Activated T-helper 2 cell treated with anti-CD3 and anti-CD28 coated beads, Interferon-gamma antibody, Interleukin-2, Interleukin-4, amounts not matched to agents 10 μg/mL and 5 μg/mL and 100 μg/mL, durations not matched to agents 14 hours and 24 hours and 36 hours (primary cell): ENCODE results near the gene PLD3. TPM values are rescaled to one million over a fixed set of nuclear protein-coding genes. Genes with fewer than 3 reads are reported as not detected.

Source experiments
- DNase-seq: peaks from one replicate; pipeline ENCODE4 v3.0.0; 2021; ENCODE audit warnings: low spot score
- H3K27ac Mint-ChIP-seq: one replicate; pipeline ENCODE4 v1.8.0; 2021; ENCODE audit warnings: mixed read lengths
- H3K27me3 Mint-ChIP-seq: one replicate; pipeline ENCODE4 v1.8.0; 2021; ENCODE audit warnings: low read depth, mixed read lengths
- H3K36me3 Mint-ChIP-seq: one replicate; pipeline ENCODE4 v1.8.0; 2021; ENCODE audit warnings: low read depth, mixed read lengths
- H3K4me1 Mint-ChIP-seq: one replicate; pipeline ENCODE4 v1.8.0; 2021; ENCODE audit warnings: low read depth, mixed read lengths
- H3K4me3 Mint-ChIP-seq: one replicate; pipeline ENCODE4 v1.8.0; 2021; ENCODE audit warnings: low read depth, mild to moderate bottlenecking, moderate library complexity, mixed read lengths
- H3K9me3 Mint-ChIP-seq: one replicate; pipeline ENCODE4 v1.8.0; 2021; ENCODE audit warnings: mixed read lengths
- intact Hi-C: fragments of 100-400 bp; cut with micrococcal nuclease; formaldehyde crosslinking; loops from one replicate; pipeline ENCODE4 v1.15.1; 2023
- total RNA-seq: library from RNA; stranded (reverse); gene quantifications from 2 replicates; pipeline ENCODE4 v1.2.3, GENCODE V29; 2022

The PLD3 gene
- total RNA-seq, 1 donor from 2014 or later = 59.2 TPM

DNA sequence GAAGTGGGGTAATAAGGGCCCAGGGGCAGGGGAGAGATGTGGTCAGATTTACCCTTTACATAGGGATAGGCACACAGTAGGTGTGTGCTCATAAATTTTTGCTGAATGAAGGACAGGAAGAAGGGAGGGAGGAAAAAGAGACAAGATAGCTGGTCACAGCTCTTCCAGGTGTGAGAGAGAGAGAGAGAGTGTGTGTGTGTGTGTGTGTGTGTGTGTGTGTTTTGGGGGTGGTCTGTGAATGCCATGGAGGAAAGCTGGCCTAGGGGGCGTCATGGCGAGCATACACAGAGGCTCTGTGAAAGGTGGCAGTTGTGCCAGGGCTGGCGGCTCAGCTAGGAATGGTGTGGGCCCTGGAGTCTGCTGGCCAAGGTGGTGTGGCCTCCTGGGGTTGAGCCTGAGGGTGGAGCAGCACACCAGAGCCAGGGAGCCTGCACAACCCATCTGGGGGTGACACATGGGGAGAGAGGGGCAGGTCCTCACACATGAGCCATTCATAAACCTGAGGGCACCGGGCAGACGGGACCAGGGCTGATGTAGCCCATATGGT lies 70.6 kb downstream of the PLD3 start:
- Mint-ChIP-seq H3K4me1 (peaks cover 21% of the 10 kb centered on the region), H3K9me3 (no peaks in the 10 kb centered on the region), H3K36me3 (peaks cover 9% of the 10 kb centered on the region), H3K27ac (no peak overlapping the region), H3K27me3 (no peaks in the 10 kb centered on the region), H3K4me3 (peak overlapping the region; percentile 6)
- no peak for DNase-seq
- intact Hi-C loops = no loop called here

DNA sequence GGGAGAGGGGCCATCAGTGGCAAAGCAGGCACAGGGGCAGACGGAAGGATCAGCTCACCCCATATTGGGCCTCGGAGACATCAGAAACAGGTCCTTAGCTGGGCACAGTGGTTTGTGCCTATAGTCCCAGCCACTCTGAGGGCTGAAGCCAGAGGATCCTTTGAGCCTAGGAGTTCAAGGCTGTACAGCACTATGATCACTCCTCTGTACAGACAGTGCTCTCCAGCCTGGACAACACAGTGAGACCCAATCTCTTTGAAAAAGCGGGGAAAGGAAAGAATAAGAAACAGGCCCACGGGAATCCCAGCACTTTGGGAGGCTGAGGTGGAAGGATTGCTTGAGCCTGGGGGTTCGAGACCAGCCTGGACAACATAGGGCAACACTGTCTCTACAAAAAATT lies 71.3 kb downstream of the PLD3 start:
- Mint-ChIP-seq H3K27me3 (no peaks in the 10 kb centered on the region), H3K4me1 (peaks cover 25% of the 10 kb centered on the region), H3K27ac (no peak overlapping the region), H3K9me3 (no peaks in the 10 kb centered on the region), H3K36me3 (peaks cover 14% of the 10 kb centered on the region), H3K4me3 (peak overlapping the region; percentile 67)
- intact Hi-C loops = no loop called here
- no peak for DNase-seq

DNA sequence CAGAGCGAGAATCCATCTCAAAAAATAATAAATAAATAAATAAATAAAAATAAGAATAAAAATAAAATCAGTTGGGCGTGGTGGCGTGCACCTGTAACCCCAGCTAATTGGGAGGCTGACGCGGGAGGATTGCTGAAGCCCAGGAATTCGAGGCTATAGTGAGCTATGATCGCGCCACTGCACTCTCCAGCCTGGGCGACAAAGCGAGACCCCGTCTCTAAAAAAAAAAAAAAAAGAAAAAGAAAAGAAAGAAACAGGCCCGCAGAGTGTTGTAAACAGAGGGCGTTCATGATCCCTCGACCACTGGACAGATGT lies 71.9 kb downstream of the PLD3 start:
- Mint-ChIP-seq H3K4me1 (peaks cover 25% of the 10 kb centered on the region), H3K36me3 (peaks cover 16% of the 10 kb centered on the region), H3K9me3 (no peaks in the 10 kb centered on the region), H3K4me3 (peak overlapping the region; percentile 77), H3K27ac (peak overlapping the region; percentile 72), H3K27me3 (no peaks in the 10 kb centered on the region)
- no peak for DNase-seq
- intact Hi-C loops = no loop called here

DNA sequence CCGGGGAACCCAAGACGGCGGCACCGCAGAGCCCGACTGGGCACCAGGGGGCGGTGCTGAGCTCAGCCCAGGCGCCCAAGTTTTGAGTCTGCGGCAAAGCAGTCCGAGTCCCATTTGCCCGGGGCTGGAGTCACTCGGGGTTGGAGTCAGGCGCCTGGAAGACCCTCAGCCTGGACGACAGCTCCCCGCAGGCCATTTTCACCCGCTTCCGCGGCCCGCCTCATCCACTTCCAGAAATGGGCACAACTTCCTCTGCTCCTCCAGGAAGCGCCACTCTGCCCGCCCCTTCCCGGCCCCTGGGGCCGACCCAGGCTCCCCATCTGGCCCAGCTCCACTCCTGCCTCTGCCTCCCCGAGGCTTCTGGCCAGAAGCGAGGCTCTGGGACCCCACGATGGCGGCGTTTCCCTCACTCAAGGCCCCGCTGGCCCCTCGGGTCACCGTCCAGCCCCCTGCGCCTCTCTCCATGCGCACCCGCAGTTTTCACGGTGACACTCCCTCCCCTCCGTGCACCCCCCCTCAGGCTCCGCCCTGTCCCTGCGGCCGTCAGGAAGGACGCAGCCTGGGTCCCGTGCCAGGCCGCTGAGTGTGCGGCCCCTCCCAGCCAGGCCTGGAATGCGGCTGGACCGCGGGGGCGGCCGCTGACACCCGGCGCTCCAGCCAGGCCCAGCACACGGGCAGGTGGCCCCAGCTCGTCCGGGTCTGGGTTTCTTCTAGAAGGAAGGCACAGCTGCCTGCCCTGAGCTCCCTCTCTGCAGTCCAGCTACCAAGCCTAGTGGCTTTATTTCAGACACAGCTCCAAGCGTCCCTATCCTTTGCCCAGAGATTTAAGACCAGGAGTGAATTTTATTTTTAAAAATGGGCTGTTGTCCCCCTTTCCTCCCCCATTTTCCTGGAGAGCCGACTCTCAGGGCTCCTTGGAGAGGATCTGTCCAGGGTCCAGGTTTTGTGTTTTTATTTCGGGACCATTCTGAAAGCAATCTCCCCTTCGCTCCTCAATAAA lies 72.6 kb downstream of the PLD3 start:
- H3K27ac Mint-ChIP-seq = peak overlapping the region; percentile 80
- H3K4me1 Mint-ChIP-seq = peaks cover 23% of the 10 kb centered on the region
- peaks cover 16% of the 10 kb centered on the region for H3K36me3 Mint-ChIP-seq
- intact Hi-C loops = loop anchor here (1.0 kb wide), 1 partner anchor 45 kb away; no protein-coding TSS in a partner anchor
- no peaks in the 10 kb centered on the region for H3K27me3 Mint-ChIP-seq
- no peaks in the 10 kb centered on the region for H3K9me3 Mint-ChIP-seq
- DNase-seq = peak; percentile 70
- H3K4me3 Mint-ChIP-seq = peak overlapping the region; percentile 77

DNA sequence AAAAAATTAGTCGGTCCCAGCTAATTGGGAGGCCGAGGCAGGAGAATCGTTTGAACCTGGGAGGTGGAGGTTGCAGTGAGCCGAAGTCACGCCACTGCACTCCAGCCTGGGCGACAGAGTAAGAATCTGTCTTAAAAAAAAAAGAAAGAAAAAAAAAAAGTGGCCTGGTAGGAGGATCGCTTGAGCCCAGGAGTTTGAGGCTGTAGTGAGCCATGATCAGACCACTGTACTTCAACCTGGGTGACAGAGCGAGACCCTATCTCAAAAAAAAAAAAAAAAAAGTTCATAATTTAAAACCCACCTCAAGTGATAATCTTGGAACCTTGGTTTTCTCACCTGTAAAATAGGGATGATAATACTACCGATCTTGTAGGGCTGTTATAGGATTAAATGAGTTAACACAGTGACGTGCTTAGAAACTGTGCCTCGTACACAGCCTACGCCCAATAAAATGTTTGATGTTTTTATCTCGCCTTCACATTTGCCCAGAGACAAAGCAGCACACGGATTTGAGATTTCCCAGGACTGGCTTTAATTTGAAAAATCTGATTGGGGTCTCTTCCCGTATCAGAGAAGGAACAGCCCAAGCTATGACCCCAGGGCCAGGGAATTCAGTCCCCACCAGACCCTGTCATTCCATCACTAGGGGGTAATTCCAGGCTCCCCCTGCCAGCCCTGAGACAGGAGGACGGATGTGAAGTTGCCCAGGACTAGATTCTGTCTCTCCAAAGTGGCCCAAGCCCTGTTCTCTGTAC lies 73.7 kb downstream of the PLD3 start:
- H3K4me3 Mint-ChIP-seq = peak overlapping the region; percentile 59
- DNase-seq = no peak
- peaks cover 20% of the 10 kb centered on the region for H3K4me1 Mint-ChIP-seq
- H3K27ac Mint-ChIP-seq = peak overlapping the region; percentile 64
- no peaks in the 10 kb centered on the region for H3K9me3 Mint-ChIP-seq
- intact Hi-C loops = loop anchor here (1.0 kb wide), 1 partner anchor 44 kb away; no protein-coding TSS in a partner anchor
- H3K36me3 Mint-ChIP-seq = peaks cover 16% of the 10 kb centered on the region
- no peaks in the 10 kb centered on the region for H3K27me3 Mint-ChIP-seq

DNA sequence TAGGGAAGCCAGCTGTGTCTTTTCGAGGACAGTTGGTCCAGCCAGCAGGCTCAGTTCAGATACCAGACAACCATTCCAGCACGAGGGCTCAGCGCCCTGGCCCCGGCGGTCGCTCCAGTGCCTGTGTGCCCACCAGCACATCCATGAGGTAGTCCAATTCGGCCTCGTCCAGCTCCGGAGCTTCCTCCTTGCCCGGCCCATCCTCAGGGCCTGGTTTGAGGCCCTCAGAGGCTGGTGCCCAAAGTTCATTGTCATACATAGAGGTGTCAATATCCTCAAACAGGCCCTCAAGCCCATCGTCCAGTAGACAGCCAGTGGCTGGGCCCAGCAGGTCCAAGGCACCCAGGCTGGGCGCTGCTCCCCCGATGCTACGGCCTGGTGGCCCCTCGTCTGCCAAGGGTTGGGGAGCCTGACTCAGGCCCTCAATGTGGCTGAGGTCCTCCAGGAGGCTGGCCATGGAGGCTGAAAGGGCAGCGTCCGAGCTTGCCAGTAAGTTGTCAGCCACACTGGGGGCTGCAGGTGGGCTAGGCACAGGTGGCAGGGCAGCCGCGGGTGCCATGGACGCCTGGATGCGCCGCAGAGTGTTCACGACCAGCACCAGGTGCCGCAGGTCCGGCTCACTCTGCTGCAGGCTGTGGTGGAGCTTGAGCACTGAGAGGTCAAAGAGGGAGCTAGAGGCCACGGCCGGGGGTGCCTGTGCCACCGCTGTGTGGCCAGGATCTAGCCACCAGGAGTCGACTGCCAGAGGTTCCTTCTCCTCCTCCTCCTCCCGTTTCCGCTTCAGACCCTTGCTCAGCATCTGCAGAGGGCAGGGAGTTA lies 74.5 kb downstream of the PLD3 start:
- H3K9me3 Mint-ChIP-seq = no peaks in the 10 kb centered on the region
- DNase-seq = no peak
- peaks cover 16% of the 10 kb centered on the region for H3K36me3 Mint-ChIP-seq
- no peaks in the 10 kb centered on the region for H3K27me3 Mint-ChIP-seq
- H3K4me1 Mint-ChIP-seq = peaks cover 19% of the 10 kb centered on the region
- intact Hi-C loops = no loop called here
- peak overlapping the region; percentile 64 for H3K27ac Mint-ChIP-seq
- H3K4me3 Mint-ChIP-seq = peak overlapping the region; percentile 59

- DNase-seq = no peak
- intact Hi-C loops = no loop called here
- Mint-ChIP-seq H3K36me3 (peaks cover 16% of the 10 kb centered on the region), H3K4me1 (peaks cover 19% of the 10 kb centered on the region), H3K4me3 (peak overlapping the region; percentile 66), H3K27me3 (no peaks in the 10 kb centered on the region), H3K9me3 (no peaks in the 10 kb centered on the region), H3K27ac (peak overlapping the region; percentile 35)
Measured at GRCh38 chr19:40423938-40424337, 75.4 kb downstream of the PLD3 start.

DNA sequence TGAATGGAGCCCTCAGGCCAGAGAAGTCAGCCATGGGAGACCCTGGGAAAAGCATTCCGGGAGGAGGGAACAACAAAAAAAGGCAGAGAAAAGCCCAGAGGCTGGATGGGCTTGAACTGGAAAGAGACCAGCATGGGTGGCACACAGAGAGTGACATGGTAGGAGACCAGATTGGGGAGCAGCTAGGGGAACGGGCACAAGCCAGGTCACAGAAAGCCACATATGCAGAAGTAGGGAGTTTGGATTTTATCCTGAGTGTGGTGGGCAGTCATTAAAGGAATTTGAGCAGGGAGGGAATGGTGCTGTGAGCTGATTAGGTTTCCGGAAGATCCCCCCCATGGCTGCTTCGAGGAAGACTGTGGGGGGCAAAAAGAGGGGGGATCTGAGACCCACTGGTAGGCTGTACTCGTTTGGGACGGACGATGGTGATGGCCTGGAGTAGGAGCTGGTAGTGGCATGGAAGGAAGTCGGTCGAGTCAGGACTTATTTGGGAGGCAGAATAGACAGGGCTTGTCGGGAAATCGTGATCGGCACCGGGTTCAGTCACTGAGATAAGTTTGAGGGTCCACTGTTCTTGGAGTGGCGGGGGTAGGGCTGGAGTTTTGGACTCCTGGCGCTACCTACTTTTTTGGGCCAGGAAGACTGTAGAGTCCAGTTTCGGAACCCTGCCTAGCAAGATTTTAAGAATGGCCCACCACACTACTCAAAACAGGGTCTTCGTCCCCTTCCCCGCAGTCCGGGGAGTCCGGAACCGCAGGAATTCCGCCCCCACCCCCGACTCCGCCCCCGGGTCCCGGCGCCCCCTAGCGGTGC lies 76.3 kb downstream of the PLD3 start:
- H3K27me3 Mint-ChIP-seq = no peaks in the 10 kb centered on the region
- peaks cover 18% of the 10 kb centered on the region for H3K4me1 Mint-ChIP-seq
- H3K27ac Mint-ChIP-seq = peak overlapping the region; percentile 96
- H3K36me3 Mint-ChIP-seq = peaks cover 16% of the 10 kb centered on the region
- intact Hi-C loops = loop anchor here (1.0 kb wide), 2 partner anchors 18 to 140 kb away; partner anchors contain the start of gene AKT2
- DNase-seq = peak; percentile 26
- no peaks in the 10 kb centered on the region for H3K9me3 Mint-ChIP-seq
- peak overlapping the region; percentile 97 for H3K4me3 Mint-ChIP-seq

DNA sequence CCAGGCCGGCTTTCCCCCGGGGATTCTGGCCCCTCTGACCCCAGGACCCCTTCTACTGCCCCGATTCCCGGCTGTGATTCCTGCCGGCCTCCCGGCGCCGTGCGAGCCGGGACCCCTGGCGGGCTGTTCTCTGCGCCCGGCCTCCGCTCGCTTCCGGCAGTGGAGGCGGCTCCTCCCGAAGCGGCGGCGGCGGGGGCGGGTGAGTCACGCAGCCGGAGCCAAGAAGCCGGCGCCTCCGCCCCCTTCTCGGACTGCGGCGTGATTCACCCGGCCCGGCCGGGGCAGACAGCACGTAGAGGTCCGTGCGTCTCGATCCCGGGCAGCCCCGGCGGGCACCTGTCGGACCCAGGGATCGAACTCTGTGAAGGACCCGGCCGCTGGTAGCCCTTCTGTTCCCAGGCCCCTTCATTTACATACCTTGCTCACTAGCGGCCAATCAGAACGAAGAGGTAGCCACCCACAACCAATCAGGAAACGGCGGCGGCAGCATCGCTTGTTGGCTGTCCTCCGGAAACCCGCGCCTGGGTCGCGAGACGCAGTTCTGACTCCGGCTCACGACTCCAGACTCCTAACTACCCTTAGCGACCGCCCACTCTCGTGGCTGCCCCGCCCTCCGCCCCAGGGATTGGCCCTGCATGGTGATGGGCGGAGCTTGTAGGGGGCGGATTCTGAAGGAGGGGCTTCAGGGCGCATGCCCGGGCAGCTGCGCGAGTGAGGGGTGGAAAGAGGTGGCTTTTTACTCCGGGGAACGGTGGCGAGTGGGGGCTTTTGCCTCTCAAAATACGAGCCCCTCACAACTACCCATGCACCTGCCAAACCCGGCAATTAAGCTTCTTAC lies 77.2 kb downstream of the PLD3 start, which contains the start of gene SERTAD1:
Gene SERTAD1 (minus strand): TSS at position 543 of the 838 bp plus-strand sequence. CDS start 2,446 bp downstream, outside the sequence.
- intact Hi-C loops = loop anchor here (1.0 kb wide), 2 partner anchors 18 to 140 kb away; partner anchors contain the start of gene AKT2
- Mint-ChIP-seq H3K4me3 (peak within 1 kb of the TSS; percentile 97), H3K27me3 (no peaks in the 10 kb centered on the region), H3K27ac (peak within 1 kb of the TSS; percentile 96), H3K4me1 (peaks cover 18% of the 10 kb centered on the region), H3K36me3 (peaks cover 16% of the 10 kb centered on the region), H3K9me3 (no peaks in the 10 kb centered on the region)
- peak; percentile 100 for DNase-seq
